Measurements from ENCODE around the gene PEX5. TPM values are rescaled to one million over a fixed set of nuclear protein-coding genes. Genes with fewer than 3 reads are reported as not detected.

The PEX5 gene
- total RNA-seq, 1 donor from 2014 or later = 25.5 TPM

GRCh38 chr12:7154901-7155470 is 34.5 kb upstream of the PEX5 start:
- Mint-ChIP-seq H3K27ac (ENCODE audit: unreplicated experiment) (no peak overlapping the region), H3K4me3 (ENCODE audit: unreplicated experiment) (no peak overlapping the region), H3K9me3 (ENCODE audit: low read depth) (no peaks in the 10 kb centered on the region), H3K36me3 (ENCODE audit: low read depth) (peaks cover 15% of the 10 kb centered on the region), H3K27me3 (ENCODE audit: low read depth) (no peaks in the 10 kb centered on the region), H3K4me1 (ENCODE audit: low read depth) (no peaks in the 10 kb centered on the region)
- no peak for DNase-seq (ENCODE audit: low spot score)
- TF ChIP-seq, protein P1, sequence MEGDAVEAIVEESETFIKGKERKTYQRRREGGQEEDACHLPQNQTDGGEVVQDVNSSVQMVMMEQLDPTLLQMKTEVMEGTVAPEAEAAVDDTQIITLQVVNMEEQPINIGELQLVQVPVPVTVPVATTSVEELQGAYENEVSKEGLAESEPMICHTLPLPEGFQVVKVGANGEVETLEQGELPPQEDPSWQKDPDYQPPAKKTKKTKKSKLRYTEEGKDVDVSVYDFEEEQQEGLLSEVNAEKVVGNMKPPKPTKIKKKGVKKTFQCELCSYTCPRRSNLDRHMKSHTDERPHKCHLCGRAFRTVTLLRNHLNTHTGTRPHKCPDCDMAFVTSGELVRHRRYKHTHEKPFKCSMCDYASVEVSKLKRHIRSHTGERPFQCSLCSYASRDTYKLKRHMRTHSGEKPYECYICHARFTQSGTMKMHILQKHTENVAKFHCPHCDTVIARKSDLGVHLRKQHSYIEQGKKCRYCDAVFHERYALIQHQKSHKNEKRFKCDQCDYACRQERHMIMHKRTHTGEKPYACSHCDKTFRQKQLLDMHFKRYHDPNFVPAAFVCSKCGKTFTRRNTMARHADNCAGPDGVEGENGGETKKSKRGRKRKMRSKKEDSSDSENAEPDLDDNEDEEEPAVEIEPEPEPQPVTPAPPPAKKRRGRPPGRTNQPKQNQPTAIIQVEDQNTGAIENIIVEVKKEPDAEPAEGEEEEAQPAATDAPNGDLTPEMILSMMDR (IDR thresholded peaks at IDR 0.05) = no peak

DNA sequence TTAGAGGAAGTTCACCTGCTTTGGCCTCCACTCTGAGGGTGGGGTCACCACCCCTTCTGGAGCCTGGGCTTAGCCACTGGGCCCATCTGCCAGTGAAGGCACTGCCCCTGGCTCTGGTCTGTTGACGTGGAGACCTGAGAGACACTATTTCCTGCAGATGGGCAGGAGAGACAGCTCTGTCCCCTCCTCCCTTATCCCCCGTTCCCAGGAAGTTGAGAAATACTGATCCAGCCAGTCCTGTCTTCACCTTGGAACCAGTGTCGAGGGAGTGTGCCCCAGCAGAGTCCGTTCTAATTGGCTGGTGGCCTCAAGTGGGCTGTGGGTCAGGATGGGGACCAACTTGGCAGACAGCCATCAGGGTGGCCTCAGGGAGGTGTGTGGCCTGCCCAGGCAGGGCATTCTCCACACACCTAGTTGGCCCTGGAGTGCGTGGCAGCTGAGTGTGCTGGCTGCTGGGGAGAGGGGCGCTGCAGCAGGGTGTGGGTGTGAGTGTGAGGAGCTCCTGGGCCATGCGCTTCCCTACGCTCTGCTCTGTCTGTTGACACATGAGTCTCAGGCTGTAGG is 33.9 kb upstream of the PEX5 start:
- no peaks in the 10 kb centered on the region for H3K27me3 Mint-ChIP-seq (ENCODE audit: low read depth)
- no peaks in the 10 kb centered on the region for H3K4me1 Mint-ChIP-seq (ENCODE audit: low read depth)
- no peak for DNase-seq (ENCODE audit: low spot score)
- peaks cover 11% of the 10 kb centered on the region for H3K36me3 Mint-ChIP-seq (ENCODE audit: low read depth)
- TF ChIP-seq, protein P1 (IDR thresholded peaks at IDR 0.05) = no peak
- H3K9me3 Mint-ChIP-seq (ENCODE audit: low read depth) = no peaks in the 10 kb centered on the region
- no peak overlapping the region for H3K27ac Mint-ChIP-seq (ENCODE audit: unreplicated experiment)
- H3K4me3 Mint-ChIP-seq (ENCODE audit: unreplicated experiment) = no peak overlapping the region

DNA sequence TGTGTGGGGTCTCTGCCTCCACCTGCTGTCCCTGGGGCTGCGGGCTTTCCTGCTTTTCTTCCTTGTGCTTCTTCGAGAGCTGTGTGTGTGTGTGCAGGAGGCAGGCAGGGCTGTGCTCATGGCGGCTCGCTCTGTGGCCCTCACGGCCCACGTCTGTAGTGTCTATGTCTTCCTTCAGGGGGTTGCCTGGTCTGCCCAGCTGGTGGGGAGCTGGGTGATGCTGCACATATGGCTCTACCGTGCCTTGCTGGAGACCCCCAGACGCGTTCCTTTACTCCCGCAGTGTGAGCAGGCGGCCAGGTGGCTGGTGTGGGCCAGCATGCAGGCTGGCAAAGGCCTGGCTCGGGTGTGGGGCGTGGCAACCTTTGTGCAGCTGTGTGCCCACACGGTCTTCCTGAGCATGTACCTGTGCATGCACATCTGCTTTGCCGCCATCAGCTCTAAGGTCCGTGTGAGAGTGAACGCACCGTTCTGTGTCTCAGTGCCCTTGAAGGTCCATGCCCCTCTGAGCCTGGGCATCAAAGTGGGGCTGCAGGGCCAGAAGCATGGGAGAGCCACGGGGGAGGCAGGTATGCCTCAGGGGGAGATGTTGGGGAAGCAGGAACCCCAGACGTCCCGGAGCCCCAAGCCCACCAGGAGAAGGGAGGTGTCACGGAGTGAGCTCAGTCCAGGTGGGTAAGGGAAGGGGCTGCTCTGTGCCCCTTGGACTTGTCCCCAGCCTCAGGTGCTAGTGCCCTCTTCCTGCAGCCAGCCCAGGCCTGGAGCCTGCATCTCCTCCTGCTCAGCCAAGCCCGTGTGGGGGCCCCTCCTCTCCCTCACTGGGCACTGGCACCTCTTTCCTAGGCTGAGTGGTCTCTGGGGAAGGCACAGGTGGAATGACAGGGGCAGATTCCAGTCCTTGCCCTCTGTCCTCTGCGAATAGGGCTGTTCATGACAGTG is 33.0 kb upstream of the PEX5 start:
- Mint-ChIP-seq H3K36me3 (ENCODE audit: low read depth) (peaks cover 10% of the 10 kb centered on the region), H3K4me3 (ENCODE audit: unreplicated experiment) (no peak overlapping the region), H3K27me3 (ENCODE audit: low read depth) (peaks cover under 1% of the 10 kb centered on the region), H3K9me3 (ENCODE audit: low read depth) (no peaks in the 10 kb centered on the region), H3K27ac (ENCODE audit: unreplicated experiment) (no peak overlapping the region), H3K4me1 (ENCODE audit: low read depth) (no peaks in the 10 kb centered on the region)
- TF ChIP-seq, protein P1 (IDR thresholded peaks at IDR 0.05) = no peak
- no peak for DNase-seq (ENCODE audit: low spot score)

DNA sequence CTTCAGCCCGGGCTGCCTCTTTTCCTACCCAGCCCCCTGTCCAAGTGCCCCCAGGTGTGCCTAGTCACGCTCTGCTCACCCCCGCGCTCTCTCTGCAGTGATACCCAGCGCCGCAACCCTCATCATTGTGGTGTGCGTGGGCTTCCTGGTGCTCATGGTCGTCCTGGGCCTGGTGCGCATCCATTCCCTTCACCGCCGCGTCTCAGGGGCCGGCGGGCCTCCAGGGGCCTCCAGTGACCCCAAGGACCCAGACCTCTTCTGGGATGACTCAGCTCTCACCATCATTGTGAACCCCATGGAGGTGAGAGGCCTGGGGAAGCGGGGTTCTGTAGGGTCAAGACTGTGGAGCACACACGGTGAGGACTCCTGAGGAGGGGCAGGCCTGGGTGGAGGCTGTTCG is 32.1 kb upstream of the PEX5 start:
- no peak overlapping the region for H3K27ac Mint-ChIP-seq (ENCODE audit: unreplicated experiment)
- H3K4me3 Mint-ChIP-seq (ENCODE audit: unreplicated experiment) = no peak overlapping the region
- no peaks in the 10 kb centered on the region for H3K9me3 Mint-ChIP-seq (ENCODE audit: low read depth)
- peaks cover 10% of the 10 kb centered on the region for H3K36me3 Mint-ChIP-seq (ENCODE audit: low read depth)
- no peak for DNase-seq (ENCODE audit: low spot score)
- H3K4me1 Mint-ChIP-seq (ENCODE audit: low read depth) = no peaks in the 10 kb centered on the region
- H3K27me3 Mint-ChIP-seq (ENCODE audit: low read depth) = peaks cover 5% of the 10 kb centered on the region
- TF ChIP-seq, protein P1 (IDR thresholded peaks at IDR 0.05) = no peak
